RWPE1 (cell line): ENCODE results near the gene TNFRSF25.

Experiments used
- CTCF ChIA-PET: fragments of 350-600 bp; sonication (Branson Sonifier 250); formaldehyde crosslinking; extraction: SDS; loops from one replicate; lab custom pipeline; 2021; lab: Yijun Ruan, JAX
- POLR2A ChIA-PET: fragments of 400-600 bp; formaldehyde crosslinking; extraction: SDS; loops from one replicate; lab custom pipeline; 2020; ENCODE audit warnings: antibody characterized with exemption; ENCODE audit not compliant: low non-redundant PET; lab: Yijun Ruan, JAX
- DNase-seq: peaks from one replicate; pipeline ENCODE4 v3.0.0; 2012; ENCODE audit warnings: low spot score
- H3K27ac ChIP-seq: fragments of 450-650 bp; 2 replicates; pipeline ENCODE4 v1.5.1; 2017
- TF ChIP-seq, protein P1 (sequence below): fragments of 450-650 bp; conservative IDR thresholded peaks from 2 replicates; pipeline ENCODE4 v1.5.1; 2017; ENCODE audit warnings: low read depth, mild to moderate bottlenecking

The TNFRSF25 gene

DNA sequence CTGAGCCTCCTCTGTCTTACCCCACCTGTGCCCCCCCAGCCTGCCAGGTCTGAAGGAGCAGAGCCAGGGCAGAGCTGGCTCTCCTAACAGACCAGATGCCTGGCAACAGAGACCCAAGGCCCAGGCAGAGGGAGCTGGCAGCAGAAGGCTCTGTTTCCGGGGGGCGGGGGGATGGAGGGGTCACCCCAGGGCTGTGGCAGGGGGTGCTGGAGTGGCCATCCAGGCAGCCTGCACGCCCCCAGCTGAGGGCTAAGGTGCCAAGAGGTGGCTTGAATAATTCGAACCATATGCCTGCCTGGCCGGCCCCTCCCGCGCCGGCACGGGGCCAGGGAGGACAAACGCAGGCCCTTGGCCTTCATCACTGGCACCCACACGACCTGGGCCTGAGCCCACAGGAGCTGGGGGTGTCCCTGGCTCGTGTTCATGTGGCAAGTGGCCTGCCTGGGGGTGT lies 41.5 kb upstream of the TNFRSF25 start:
- DNase-seq = no peak
- TF ChIP-seq, protein P1, sequence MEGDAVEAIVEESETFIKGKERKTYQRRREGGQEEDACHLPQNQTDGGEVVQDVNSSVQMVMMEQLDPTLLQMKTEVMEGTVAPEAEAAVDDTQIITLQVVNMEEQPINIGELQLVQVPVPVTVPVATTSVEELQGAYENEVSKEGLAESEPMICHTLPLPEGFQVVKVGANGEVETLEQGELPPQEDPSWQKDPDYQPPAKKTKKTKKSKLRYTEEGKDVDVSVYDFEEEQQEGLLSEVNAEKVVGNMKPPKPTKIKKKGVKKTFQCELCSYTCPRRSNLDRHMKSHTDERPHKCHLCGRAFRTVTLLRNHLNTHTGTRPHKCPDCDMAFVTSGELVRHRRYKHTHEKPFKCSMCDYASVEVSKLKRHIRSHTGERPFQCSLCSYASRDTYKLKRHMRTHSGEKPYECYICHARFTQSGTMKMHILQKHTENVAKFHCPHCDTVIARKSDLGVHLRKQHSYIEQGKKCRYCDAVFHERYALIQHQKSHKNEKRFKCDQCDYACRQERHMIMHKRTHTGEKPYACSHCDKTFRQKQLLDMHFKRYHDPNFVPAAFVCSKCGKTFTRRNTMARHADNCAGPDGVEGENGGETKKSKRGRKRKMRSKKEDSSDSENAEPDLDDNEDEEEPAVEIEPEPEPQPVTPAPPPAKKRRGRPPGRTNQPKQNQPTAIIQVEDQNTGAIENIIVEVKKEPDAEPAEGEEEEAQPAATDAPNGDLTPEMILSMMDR = no peak
- H3K27ac ChIP-seq = no peak overlapping the region
- ChIA-PET POLR2A (no interaction called here), CTCF (interaction anchor here (0.7 to 1.0 kb wide), 2 partner anchors 16 to 84 kb away, joined by 3 to 4 read pairs; no protein-coding TSS in a partner anchor)

DNA sequence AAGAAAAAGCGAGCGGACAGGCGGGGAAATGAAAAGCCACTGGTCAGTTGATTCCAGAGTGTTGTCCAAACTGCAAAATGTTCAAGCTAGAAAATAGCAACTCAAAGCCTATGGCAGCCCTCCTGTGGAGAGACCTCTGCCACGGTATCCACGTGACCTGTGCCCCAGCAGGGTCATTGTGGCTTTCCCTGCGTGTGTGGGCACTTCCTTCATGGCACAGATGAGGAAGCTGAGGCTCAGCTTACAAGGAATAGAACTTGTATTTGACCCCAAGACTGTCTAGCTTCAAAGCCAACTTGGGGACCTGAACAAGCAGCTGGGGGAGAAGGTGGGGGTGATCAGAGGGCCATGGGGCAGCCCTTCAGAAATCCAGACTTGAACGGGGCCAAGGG lies 41.1 kb upstream of the TNFRSF25 start:
- no peak for DNase-seq
- no peak overlapping the region for H3K27ac ChIP-seq
- POLR2A ChIA-PET = no interaction called here
- TF ChIP-seq, protein P1 = no peak
- CTCF ChIA-PET = interaction anchor here (0.5 to 1.0 kb wide), 2 partner anchors 12 to 16 kb away, joined by 4 to 9 read pairs; no protein-coding TSS in a partner anchor

DNA sequence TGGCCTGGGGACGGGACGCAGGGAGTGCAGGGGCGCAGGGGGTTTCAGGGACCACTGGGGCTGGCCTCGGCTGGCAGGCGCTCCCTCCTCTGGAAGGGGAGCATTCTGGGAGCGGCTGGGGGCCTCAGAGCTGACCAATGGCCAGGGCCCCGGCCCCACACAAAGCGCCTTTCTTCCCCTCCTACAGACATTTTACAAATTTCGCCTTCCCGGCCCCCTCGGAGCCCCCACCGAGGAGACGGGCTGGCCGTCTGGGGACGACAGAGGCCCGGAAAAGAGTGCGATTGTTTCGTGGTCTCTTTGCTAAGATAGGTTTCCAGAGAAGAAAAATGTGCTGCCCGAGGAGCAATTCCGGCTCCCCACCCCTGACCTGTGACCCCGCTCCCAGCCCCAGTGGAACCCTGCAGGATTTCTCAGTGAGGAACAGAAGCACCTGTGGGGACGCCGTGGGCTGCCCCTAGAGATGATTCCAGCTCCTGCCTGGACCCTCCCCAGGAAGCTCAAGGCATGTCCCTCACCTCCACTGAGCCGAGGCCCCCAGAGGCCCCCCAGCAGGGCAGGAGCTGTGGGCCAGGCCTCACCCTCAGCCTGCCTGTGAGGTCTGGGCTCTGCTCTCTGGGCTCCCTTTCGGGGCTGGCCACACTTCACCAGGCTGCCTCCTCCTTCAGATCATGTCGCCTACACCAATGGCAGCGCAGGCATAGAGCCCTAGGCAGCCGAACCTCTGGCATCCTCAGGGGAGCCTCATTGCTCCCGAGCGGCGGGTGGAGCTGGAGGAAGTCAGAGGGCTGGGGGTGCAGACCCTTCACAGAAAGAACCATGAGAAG lies 40.5 kb upstream of the TNFRSF25 start:
- POLR2A ChIA-PET = interaction anchor here (0.6 kb wide), 1 partner anchor 48 kb away, joined by 6 read pairs; no protein-coding TSS in a partner anchor
- no peak overlapping the region for H3K27ac ChIP-seq
- DNase-seq = no peak
- CTCF ChIA-PET = interaction anchor here (0.5 to 1.0 kb wide), 2 partner anchors 12 to 15 kb away, joined by 4 to 9 read pairs; no protein-coding TSS in a partner anchor
- TF ChIP-seq, protein P1 = no peak

DNA sequence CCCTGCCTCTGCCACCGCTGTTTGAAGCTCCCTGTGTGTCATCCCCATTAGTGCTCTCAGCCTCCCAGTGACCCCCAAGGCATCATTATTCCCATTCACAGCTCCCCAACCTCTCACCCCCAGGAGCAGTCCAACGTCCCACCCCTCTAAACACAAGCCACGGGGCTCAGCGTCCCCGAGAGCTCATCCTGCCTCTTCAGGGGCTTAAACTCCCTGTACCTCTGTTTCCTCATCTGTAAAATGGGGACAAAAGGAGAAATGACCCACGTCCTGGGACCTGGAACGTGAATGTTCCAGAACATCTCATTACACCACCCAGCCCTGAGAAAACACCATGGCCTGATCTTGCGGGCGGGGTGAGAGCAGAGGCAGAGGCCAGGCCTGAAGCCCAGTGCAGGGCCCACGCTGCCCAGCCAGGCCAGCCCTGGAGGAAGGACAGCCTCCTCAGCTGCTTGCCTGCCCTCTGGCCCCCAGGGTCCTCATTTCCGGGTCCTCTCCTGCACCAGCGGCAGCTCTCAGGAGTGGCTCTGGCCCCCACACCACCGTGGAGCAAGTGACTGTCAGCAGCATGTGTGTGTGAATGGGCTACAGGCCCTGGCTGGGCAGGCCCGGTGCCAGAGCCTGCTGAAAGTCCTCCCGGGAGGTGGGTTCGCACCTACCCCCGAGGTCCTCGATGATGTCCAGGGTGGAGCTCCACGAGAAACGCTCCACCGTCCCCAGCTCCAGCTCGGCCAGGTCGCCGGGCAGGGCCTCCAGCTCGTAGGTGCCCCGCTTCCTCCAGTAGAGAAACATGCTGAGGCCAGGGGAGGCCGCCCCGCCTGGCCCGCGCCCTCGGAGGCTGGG lies 39.6 kb upstream of the TNFRSF25 start:
- TF ChIP-seq, protein P1 = no peak
- CTCF ChIA-PET = no interaction called here
- H3K27ac ChIP-seq = no peak overlapping the region
- DNase-seq = no peak
- POLR2A ChIA-PET = interaction anchor here (0.6 kb wide), 1 partner anchor 47 kb away, joined by 6 read pairs; no protein-coding TSS in a partner anchor

DNA sequence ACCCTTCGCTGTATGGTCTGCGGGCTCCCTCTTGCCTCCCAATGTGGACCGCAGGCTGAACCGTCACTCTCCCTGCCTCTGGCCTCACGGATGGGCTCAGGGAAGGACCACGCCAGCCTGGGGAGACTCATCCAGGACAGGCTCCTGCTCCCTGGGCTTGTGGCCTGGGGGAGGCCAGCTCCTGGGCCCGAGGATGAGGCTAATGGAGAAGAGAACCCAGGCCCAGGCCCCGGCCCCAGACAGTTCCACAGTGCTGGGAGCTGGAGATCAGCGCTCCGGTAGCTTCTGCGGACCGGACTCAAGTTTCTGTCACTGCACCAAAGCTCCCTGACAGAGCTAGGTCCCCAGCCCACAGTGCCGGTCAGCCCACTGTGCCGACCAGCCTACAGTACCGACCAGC lies 38.9 kb upstream of the TNFRSF25 start:
- TF ChIP-seq, protein P1 = no peak
- no peak overlapping the region for H3K27ac ChIP-seq
- POLR2A ChIA-PET = no interaction called here
- DNase-seq = no peak
- CTCF ChIA-PET = no interaction called here

DNA sequence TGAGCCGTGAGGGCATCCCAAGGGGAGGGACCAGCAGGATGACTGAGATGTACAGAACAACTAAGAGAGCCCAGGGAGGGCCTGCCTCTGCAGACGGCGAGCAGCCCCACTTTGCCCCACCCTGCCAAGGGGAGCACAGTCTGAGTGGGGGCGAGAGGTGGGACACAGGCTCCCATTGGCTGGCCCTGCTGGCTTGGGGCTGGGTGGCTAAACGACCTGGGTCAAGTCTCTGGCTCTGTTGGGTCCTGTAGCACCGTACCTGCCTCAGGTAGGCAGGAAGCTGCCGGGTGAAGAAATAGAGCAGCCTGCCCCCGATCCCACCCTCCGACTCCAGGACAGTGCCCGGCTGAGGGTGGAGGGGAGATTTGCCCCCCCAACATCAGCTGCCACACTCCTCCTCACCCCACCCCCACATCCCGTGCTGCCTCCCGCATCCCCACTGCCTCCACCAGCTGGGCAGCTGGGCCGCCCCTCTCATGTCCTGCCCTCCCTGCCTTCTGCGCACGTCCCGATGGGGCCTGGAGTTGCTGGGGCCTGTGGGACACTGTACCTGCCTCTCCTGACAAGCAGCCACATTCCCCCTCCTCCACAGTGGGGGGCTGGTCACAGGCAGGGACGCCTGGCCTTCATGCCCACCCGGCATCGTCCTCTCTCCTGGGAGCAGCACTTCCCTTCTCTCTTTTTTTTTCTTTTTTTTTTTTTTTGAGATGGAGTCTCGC lies 38.1 kb upstream of the TNFRSF25 start:
- CTCF ChIA-PET = interaction anchor here (0.5 kb wide), 1 partner anchor 14 kb away, joined by 3 read pairs; no protein-coding TSS in a partner anchor
- TF ChIP-seq, protein P1 = no peak
- DNase-seq = no peak
- POLR2A ChIA-PET = no interaction called here
- H3K27ac ChIP-seq = no peak overlapping the region
